ENCODE measurements around the gene CTSA.

DNA sequence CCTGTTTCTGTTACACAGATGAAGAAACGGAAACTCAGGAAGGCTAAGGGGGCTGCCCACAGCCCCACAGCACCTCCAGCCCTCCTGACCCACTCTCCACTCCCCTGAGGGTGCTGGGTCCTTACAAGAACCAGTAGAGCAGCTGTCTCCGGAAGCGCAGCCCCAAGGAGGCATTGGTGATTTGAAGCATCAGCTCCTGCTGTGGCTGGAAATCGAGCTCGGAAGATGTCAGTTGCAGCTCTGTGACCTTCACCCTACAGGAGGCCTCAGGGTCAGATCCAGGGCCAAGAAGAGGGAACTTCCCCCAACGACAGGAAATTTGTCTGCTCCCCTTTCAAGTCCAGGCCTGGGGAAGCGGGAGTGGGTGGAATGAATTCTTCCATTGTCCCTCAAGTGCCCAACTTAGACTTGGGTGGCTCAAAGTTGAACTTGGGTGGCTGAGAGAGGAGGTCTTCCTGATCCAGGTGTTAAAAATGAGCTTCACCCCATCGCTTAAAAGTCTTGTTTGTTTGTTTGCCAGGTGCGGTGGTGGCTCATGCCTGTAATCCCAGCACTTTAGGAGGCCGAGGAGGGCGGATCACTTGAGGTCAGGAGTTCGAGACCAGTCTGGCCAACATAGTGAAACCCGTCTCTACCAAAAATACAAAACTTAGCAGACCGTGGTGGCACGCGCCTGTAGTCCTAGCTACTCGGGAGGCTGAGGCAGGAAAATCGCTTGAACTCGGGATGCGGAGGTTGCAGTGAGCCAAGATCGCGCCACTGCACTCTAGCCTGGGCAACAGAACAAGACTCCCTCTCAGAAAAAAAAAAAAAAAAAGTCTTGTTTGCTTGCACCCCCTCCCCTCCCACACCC lies 18.9 kb downstream of the CTSA start:
- TF ChIP-seq, protein P1, sequence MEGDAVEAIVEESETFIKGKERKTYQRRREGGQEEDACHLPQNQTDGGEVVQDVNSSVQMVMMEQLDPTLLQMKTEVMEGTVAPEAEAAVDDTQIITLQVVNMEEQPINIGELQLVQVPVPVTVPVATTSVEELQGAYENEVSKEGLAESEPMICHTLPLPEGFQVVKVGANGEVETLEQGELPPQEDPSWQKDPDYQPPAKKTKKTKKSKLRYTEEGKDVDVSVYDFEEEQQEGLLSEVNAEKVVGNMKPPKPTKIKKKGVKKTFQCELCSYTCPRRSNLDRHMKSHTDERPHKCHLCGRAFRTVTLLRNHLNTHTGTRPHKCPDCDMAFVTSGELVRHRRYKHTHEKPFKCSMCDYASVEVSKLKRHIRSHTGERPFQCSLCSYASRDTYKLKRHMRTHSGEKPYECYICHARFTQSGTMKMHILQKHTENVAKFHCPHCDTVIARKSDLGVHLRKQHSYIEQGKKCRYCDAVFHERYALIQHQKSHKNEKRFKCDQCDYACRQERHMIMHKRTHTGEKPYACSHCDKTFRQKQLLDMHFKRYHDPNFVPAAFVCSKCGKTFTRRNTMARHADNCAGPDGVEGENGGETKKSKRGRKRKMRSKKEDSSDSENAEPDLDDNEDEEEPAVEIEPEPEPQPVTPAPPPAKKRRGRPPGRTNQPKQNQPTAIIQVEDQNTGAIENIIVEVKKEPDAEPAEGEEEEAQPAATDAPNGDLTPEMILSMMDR (IDR thresholded peaks at IDR 0.05) = no peak
- TF ChIP-seq POLR2AphosphoS5 (IDR thresholded peaks at IDR 0.05) = no peak
